Trophoblast cell (in vitro differentiated cells and primary cell): Measurements from ENCODE around the gene FHOD1.

ENCODE experiments used
- DNase-seq, 2 donors: peaks; one replicate each; pipeline ENCODE4 v3.0.0-alpha.2; 2016
- H2AFZ ChIP-seq: 2 replicates; pipeline ENCODE4 v1.6.1; 2013; ENCODE audit warnings: low read length, moderate library complexity, mild to moderate bottlenecking; ENCODE audit not compliant: insufficient read depth, poor library complexity
- H2AK5ac ChIP-seq: 2 replicates; pipeline ENCODE4 v1.6.1; 2013; ENCODE audit warnings: mild to moderate bottlenecking, low read length
- H2BK120ac ChIP-seq: 2 replicates; pipeline ENCODE4 v1.6.1; 2013; ENCODE audit warnings: low read length, mild to moderate bottlenecking, moderate library complexity; ENCODE audit not compliant: insufficient read depth, poor library complexity
- H2BK12ac ChIP-seq: 2 replicates; pipeline ENCODE4 v1.6.1; 2013; ENCODE audit warnings: mild to moderate bottlenecking, low read length, moderate library complexity
- H2BK5ac ChIP-seq: 2 replicates; pipeline ENCODE4 v1.6.1; 2013; ENCODE audit warnings: low read length, low read depth, moderate library complexity, mild to moderate bottlenecking; ENCODE audit not compliant: poor library complexity
- H3K14ac ChIP-seq: 2 replicates; pipeline ENCODE4 v1.6.1; 2013; ENCODE audit warnings: mild to moderate bottlenecking, low read length
- H3K18ac ChIP-seq: 2 replicates; pipeline ENCODE4 v1.6.1; 2013; ENCODE audit warnings: mild to moderate bottlenecking, low read length
- H3K23ac ChIP-seq: 2 replicates; pipeline ENCODE4 v1.6.1; 2013; ENCODE audit warnings: low read length
- H3K27ac ChIP-seq: 2 replicates; pipeline ENCODE4 v1.5.1; 2013; ENCODE audit warnings: low read depth, mild to moderate bottlenecking, inconsistent platforms, low read length, moderate library complexity
- H3K27me3 ChIP-seq: 2 replicates; pipeline ENCODE4 v1.6.1; 2013; ENCODE audit warnings: inconsistent platforms, mild to moderate bottlenecking, low read length, moderate library complexity; ENCODE audit not compliant: insufficient read depth
- H3K36me3 ChIP-seq, 2 experiments: 1 replicate in 1 of 2; 2 replicates in 1 of 2; pipeline ENCODE4 v1.6.1; 2013; ENCODE audit warnings: low read length in 2 of 2, mild to moderate bottlenecking in 2 of 2, moderate library complexity in 1 of 2; ENCODE audit not compliant: insufficient read depth in 2 of 2, control insufficient read depth in 1 of 2
- H3K4ac ChIP-seq: 2 replicates; pipeline ENCODE4 v1.6.1; 2013; ENCODE audit warnings: low read depth, mild to moderate bottlenecking, low read length, moderate library complexity
- H3K4me1 ChIP-seq, 2 experiments: 1 replicate in 1 of 2; 2 replicates in 1 of 2; pipeline ENCODE4 v1.6.1; 2013; ENCODE audit warnings: low read length in 2 of 2, mild to moderate bottlenecking in 2 of 2, moderate library complexity in 1 of 2; ENCODE audit not compliant: insufficient read depth in 2 of 2, control insufficient read depth in 1 of 2
- H3K4me2 ChIP-seq: 2 replicates; pipeline ENCODE4 v1.6.1; 2013; ENCODE audit warnings: inconsistent platforms, mild to moderate bottlenecking, low read length, moderate library complexity
- H3K4me3 ChIP-seq: 2 replicates; pipeline ENCODE4 v1.5.1; 2013; ENCODE audit warnings: mild to moderate bottlenecking, low read depth, low read length, inconsistent platforms
- H3K79me1 ChIP-seq: one replicate; pipeline ENCODE4 v1.6.1; 2013; ENCODE audit warnings: low read length
- H3K79me2 ChIP-seq: 2 replicates; pipeline ENCODE4 v1.6.1; 2013; ENCODE audit warnings: low read length, mild to moderate bottlenecking; ENCODE audit not compliant: control insufficient read depth, insufficient read depth, poor library complexity
- H3K9ac ChIP-seq: 2 replicates; pipeline ENCODE4 v1.6.1; 2013; ENCODE audit warnings: mild to moderate bottlenecking, low read length
- H3K9me3 ChIP-seq: 2 replicates; pipeline ENCODE4 v1.6.1; 2013; ENCODE audit warnings: low read depth, mild to moderate bottlenecking, control low read depth, inconsistent platforms, low read length; ENCODE audit not compliant: insufficient read depth
- H4K12ac ChIP-seq: 2 replicates; pipeline ENCODE4 v1.6.1; 2013; ENCODE audit warnings: low read depth, mild to moderate bottlenecking, low read length, moderate library complexity
- H4K8ac ChIP-seq: 2 replicates; pipeline ENCODE4 v1.6.1; 2013; ENCODE audit warnings: low read depth, mild to moderate bottlenecking, low read length, moderate library complexity
- H4K91ac ChIP-seq: one replicate; pipeline ENCODE4 v1.6.1; 2013; ENCODE audit warnings: low read depth, mild to moderate bottlenecking, low read length, moderate library complexity
- WGBS: extraction: QIAGEN DNeasy Blood & Tissue Kit; methylation state at CpG from one replicate; pipeline ENCODE4 v1.1.7; 2013; ENCODE audit warnings: missing lambda C conversion rate; ENCODE audit not compliant: insufficient read length, insufficient coverage; ENCODE audit errors: extremely low coverage; 5-methylcytosine and 5-hydroxymethylcytosine counted together

FHOD1 gene

GRCh38 chr16:67234180-67234597 lies 13.1 kb downstream of the FHOD1 start:
- Histone ChIP-seq H3K79me1 (no peaks in the 10 kb centered on the region), H4K8ac (no peak overlapping the region), H2AK5ac (no peak overlapping the region), H3K27ac (no peak overlapping the region), H3K18ac (no peak overlapping the region), H3K27me3 (no peaks in the 10 kb centered on the region), H4K91ac (no peak overlapping the region), H2BK12ac (no peak overlapping the region), H3K4me1 (no peaks in the 10 kb centered on the region), H3K9ac (no peak overlapping the region), H3K23ac (no peak overlapping the region), H3K79me2 (no peaks in the 10 kb centered on the region), H3K36me3 (peaks cover 60 to 62% of the 10 kb centered on the region in 2 experiments), H2BK120ac (no peak overlapping the region), H3K4me2 (no peak overlapping the region), H2BK5ac (no peak overlapping the region), H2AFZ (no peak overlapping the region), H3K9me3 (no peaks in the 10 kb centered on the region), H3K14ac (no peak overlapping the region), H3K4me3 (no peak overlapping the region), H3K4ac (no peak overlapping the region), H4K12ac (no peak overlapping the region)
- no peak for DNase-seq
- WGBS = no CpG with 5 or more reads among the region's 10 CpGs

DNA sequence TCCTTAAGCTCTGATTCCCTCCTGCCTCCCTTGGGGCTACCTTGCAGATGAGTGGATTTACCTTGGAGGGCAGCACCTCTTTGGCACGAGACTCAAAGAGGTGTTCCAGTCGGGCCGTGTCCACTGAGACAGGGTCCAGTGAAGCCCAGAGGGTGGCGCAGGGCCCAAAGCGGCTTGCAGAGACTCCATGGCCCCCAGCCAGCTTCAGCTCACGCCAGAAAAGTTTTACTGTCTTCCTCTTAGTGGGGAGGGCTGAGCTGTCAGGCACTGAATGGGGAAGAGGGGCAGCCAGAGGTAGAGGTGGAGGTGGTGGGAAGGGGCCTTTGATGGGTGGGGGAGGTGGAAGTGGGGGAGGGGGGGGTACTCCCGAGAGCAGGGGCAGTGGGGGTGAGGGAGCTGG lies 13.7 kb downstream of the FHOD1 start:
- no peaks in the 10 kb centered on the region for H3K79me1 ChIP-seq
- H2BK120ac ChIP-seq = no peak overlapping the region
- H3K27me3 ChIP-seq = no peaks in the 10 kb centered on the region
- H2AFZ ChIP-seq = no peak overlapping the region
- H3K9ac ChIP-seq = no peak overlapping the region
- H3K23ac ChIP-seq = no peak overlapping the region
- no peaks in the 10 kb centered on the region for H3K9me3 ChIP-seq
- no peak overlapping the region for H4K8ac ChIP-seq
- no peaks in the 10 kb centered on the region for H3K79me2 ChIP-seq
- H2BK5ac ChIP-seq = no peak overlapping the region
- H3K36me3 ChIP-seq = peaks cover 64 to 66% of the 10 kb centered on the region in 2 experiments
- no CpG with 5 or more reads among the region's 7 CpGs for WGBS
- no peak overlapping the region for H4K91ac ChIP-seq
- no peak overlapping the region for H3K4me3 ChIP-seq
- no peak overlapping the region for H2BK12ac ChIP-seq
- no peak for DNase-seq
- no peak overlapping the region for H3K4ac ChIP-seq
- no peak overlapping the region for H3K4me2 ChIP-seq
- no peak overlapping the region for H2AK5ac ChIP-seq
- no peak overlapping the region for H3K18ac ChIP-seq
- no peak overlapping the region for H3K14ac ChIP-seq
- H3K27ac ChIP-seq = no peak overlapping the region
- H3K4me1 ChIP-seq = no peaks in the 10 kb centered on the region
- no peak overlapping the region for H4K12ac ChIP-seq

DNA sequence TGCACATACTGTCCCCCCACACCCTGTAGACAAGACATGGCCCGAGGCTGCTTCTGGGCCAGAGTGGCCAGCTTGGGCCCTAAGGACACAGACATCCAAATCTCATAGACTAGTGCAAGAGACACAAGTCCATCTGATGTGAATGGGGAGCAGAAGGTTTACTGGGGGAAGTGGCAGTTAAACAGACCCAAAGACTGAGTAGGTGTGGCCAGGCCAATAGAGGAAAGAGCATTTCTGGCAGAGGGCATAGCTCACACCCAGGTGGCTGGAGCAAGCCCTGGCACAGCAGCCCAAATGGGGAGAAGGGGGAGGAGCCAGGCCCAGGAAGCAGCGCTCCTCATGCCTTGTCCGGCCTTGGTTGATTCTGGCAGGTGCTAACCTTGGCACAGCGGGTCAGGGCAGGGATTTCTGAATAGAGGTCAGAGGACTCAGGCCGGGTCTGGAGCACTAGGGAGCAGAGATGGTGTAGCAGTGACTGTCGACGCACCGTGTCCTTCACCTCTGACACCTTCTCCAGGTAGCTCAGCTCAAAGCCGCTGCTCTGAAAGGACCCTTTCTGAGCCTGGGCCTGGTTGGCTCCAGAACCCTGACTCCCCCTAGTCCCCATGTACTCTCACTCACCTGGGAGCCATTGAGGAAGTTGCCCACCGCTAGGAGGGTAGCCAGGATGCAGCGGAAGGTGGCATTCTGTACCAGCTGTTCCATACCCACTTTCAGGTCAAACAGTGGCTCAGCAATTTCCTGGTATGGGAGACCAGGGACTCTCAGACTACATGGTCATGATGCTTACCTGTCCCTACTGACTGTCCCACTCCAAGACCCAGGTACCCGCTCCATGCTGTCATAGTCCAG lies 16.2 kb downstream of the FHOD1 start:
- no peak overlapping the region for H3K27ac ChIP-seq
- no peaks in the 10 kb centered on the region for H3K9me3 ChIP-seq
- H3K36me3 ChIP-seq = peaks cover 51 to 54% of the 10 kb centered on the region in 2 experiments
- H3K79me1 ChIP-seq = peaks cover 8% of the 10 kb centered on the region
- no peak for DNase-seq
- H2BK12ac ChIP-seq = no peak overlapping the region
- no peak overlapping the region for H3K4ac ChIP-seq
- H4K91ac ChIP-seq = no peak overlapping the region
- no peak overlapping the region for H2BK5ac ChIP-seq
- WGBS = no CpG with 5 or more reads among the region's 12 CpGs
- no peak overlapping the region for H4K8ac ChIP-seq
- H3K27me3 ChIP-seq = no peaks in the 10 kb centered on the region
- H4K12ac ChIP-seq = no peak overlapping the region
- H3K79me2 ChIP-seq = peaks cover 9% of the 10 kb centered on the region
- no peak overlapping the region for H3K23ac ChIP-seq
- H2AK5ac ChIP-seq = no peak overlapping the region
- H3K9ac ChIP-seq = no peak overlapping the region
- no peak overlapping the region for H3K4me2 ChIP-seq
- H3K4me1 ChIP-seq = peaks cover 10 to 12% of the 10 kb centered on the region in 2 experiments
- no peak overlapping the region for H3K14ac ChIP-seq
- no peak overlapping the region for H3K18ac ChIP-seq
- no peak overlapping the region for H3K4me3 ChIP-seq
- H2BK120ac ChIP-seq = no peak overlapping the region
- no peak overlapping the region for H2AFZ ChIP-seq

DNA sequence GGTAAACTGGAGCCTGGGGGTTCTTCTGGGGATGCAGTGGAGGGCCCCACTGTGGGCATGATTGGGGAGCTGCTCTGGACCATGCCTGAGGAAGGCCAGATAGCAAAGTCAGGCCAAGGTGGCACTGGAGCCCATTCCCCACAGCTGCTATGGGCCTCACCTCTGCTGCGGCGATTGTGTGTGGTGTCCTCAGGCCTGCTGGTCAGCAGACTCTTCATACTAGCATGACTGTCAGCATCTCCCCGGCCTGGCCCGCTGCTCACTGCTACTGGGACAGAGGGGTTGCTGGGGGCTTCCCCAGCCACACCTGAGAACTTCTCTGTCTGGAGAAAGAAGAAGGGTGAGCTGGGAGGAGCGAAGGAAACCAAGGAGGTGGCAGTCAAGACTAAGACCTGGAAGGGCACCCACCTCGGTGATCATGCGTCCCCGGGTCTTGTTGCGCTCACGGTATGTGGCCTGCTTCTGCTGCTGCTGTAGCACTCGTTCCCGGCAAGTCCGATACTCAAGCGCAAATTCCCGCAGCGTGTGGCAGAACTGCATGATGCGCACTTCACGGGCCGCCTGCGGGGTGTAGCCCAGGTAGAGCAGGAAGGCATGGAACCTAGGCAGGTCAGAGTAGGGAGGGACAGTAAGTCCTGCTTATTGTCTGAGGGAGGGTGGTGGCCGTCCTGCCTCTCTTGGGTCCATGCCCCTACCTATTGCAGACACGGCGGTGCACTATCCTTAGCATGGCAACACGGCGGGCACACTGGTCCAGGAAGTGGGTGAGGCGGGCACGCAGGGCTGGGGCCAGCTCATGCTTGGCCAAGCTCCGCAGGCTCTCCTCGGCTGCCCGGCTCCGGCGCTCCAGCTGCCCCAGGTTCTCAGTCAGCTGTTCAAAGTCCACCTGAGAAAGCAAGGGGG lies 17.1 kb downstream of the FHOD1 start:
- Histone ChIP-seq H3K23ac (no peak overlapping the region), H2BK12ac (no peak overlapping the region), H2BK5ac (no peak overlapping the region), H3K4me2 (no peak overlapping the region), H3K14ac (no peak overlapping the region), H4K91ac (no peak overlapping the region), H3K4me3 (no peak overlapping the region), H3K36me3 (peaks cover 48% of the 10 kb centered on the region in 2 experiments), H3K27me3 (no peaks in the 10 kb centered on the region), H3K9ac (no peak overlapping the region), H2AFZ (no peak overlapping the region), H4K8ac (no peak overlapping the region), H3K79me1 (peaks cover 8% of the 10 kb centered on the region), H3K27ac (no peak overlapping the region), H3K79me2 (peaks cover 9% of the 10 kb centered on the region), H4K12ac (no peak overlapping the region), H2BK120ac (no peak overlapping the region), H3K4ac (no peak overlapping the region), H3K9me3 (no peaks in the 10 kb centered on the region), H3K4me1 (peaks cover 10 to 12% of the 10 kb centered on the region in 2 experiments), H3K18ac (no peak overlapping the region), H2AK5ac (no peak overlapping the region)
- no peak for DNase-seq
- WGBS = no CpG with 5 or more reads among the region's 32 CpGs
